ENCODE measurements around the gene TBX4.

TBX4 gene

GRCh38 chr17:61419496-61420046 lies 32.7 kb upstream of the TBX4 start:
- no peak for FAIRE-seq
- DNase-seq (ENCODE audit: insufficient read length, low spot score): no peak
- no peak for TF ChIP-seq CTCF (IDR thresholded peaks at IDR 0.05; ENCODE audit: insufficient read depth, missing control alignments)

- FAIRE-seq (no peak), DNase-seq (ENCODE audit: insufficient read length, low spot score) (no peak)
- no peak for TF ChIP-seq CTCF (IDR thresholded peaks at IDR 0.05; ENCODE audit: insufficient read depth, missing control alignments)
These were observed 32.2 kb upstream of the TBX4 start for GRCh38 chr17:61420052-61420451.

DNA sequence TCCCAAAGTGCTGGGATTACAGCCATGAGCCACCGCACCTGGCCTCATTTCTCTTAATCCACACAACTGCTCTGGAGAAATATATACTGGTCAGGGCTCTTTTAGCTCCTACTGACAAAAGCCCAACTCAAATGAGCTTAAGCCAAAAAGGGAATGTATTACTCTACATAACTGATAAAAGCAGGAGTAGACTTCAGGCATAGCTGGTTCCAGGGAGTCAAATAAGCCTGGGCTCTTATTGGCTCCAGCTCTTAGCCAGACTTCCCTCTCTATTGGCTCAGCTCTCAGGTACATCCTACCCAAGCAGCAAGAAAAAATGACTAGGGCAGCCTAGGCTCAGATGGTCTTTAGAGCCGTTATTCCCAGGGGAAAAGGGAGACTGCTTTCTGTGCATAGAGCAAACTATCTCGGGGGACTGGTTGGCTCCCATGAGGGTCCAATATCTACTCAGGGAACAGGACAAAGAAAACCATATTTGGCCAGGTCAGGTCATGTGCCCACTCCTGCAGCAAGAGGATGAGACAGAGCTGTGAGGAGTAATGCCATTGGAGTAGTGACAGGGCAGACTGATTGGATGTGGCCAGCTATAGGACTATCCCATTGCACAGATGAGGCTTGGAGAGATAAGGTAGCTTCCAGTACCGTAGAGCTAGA lies 31.4 kb upstream of the TBX4 start:
- DNase-seq (ENCODE audit: insufficient read length, low spot score): no peak
- TF ChIP-seq CTCF (IDR thresholded peaks at IDR 0.05; ENCODE audit: insufficient read depth, missing control alignments): no peak
- no peak for FAIRE-seq

DNA sequence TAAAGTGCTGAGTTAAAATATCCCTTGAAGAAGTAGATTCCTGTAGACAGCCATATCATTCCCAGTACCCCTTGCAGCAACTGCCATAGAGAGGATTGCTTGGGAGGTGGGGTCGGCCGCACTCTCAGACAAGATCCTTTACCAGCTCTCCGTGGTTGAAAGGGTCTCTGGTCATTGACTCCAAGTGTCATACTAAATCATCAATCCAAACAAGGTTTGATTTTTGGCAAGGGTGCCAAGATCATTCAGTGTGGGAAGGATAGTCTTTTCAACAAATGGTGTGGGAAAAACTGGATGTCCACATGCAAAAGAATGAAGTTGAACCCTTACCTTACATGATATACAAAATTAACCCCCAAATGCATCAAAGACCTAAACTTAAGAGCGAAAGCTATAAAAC lies 30.8 kb upstream of the TBX4 start:
- TF ChIP-seq CTCF (IDR thresholded peaks at IDR 0.05; ENCODE audit: insufficient read depth, missing control alignments): no peak
- DNase-seq (ENCODE audit: insufficient read length, low spot score) (no peak), FAIRE-seq (no peak)

DNA sequence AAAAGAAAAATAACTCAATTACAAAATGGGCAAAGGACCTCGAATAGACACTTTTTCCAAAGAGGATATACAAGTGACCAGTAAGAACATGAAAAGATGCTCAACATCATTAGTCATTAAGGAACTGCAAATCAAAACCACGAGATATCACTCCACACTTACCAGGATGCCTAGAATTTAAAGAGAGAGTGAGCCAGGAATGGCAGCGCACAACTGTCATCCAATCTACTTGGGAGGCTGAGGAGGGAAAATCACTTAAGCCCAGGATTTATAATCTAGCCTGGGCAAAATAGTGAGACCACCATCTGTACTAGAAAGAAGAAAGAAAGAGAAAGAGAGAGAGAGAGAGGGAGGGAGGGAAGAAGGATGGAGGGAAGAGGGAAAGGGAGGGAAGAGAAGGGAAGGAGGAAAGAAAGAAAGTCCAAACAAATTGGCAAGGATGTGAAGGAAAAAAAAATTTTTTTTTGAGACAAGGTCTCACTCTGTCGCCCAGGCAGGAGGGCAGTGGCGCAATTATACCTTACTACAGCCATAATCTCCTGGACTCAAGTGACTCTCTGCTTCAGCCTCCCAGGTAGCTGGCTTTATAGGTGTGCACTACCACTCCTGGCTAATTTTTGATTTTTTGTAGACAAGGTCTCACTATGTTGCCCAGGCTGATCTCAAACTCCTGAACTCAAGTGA lies 30.0 kb upstream of the TBX4 start:
- DNase-seq (ENCODE audit: insufficient read length, low spot score) (no peak), FAIRE-seq (no peak)
- no peak for TF ChIP-seq CTCF (IDR thresholded peaks at IDR 0.05; ENCODE audit: insufficient read depth, missing control alignments)

- no peak for TF ChIP-seq CTCF (IDR thresholded peaks at IDR 0.05; ENCODE audit: insufficient read depth, missing control alignments)
- FAIRE-seq (peak; percentile 56), DNase-seq (ENCODE audit: insufficient read length, low spot score) (no peak)
These were observed 29.4 kb upstream of the TBX4 start for GRCh38 chr17:61422869-61423268.

Measured in D721Med (cell line).